BLaER1 treated with 17β-estradiol and CSF1 and Interleukin-3, amounts not matched to agents 10 nM and 100 nM (cell line): ENCODE data around the gene SC5D.

ENCODE experiments used
- H3K27ac ChIP-seq, 11 experiments: shearing (Covaris generic); formaldehyde crosslinking; 2 replicates each; pipeline ENCODE4 v1.8.1; 2022
- H3K27me3 ChIP-seq, 11 experiments: shearing (Covaris generic); formaldehyde crosslinking; 2 replicates each; pipeline ENCODE4 v1.8.1; 2022
- H3K36me3 ChIP-seq, 11 experiments: shearing (Covaris generic); formaldehyde crosslinking; 2 replicates each; pipeline ENCODE4 v1.8.1; 2022
- H3K4me1 ChIP-seq, 10 experiments: shearing (Covaris generic); formaldehyde crosslinking; 2 replicates each; pipeline ENCODE4 v1.8.1; 2022
- H3K4me2 ChIP-seq, 11 experiments: shearing (Covaris generic); formaldehyde crosslinking; 2 replicates each; pipeline ENCODE4 v1.8.1; 2022
- H3K4me3 ChIP-seq, 10 experiments: shearing (Covaris generic); formaldehyde crosslinking; 2 replicates each; pipeline ENCODE4 v1.8.1; 2022
- H3K9ac ChIP-seq, 11 experiments: shearing (Covaris generic); formaldehyde crosslinking; 2 replicates each; pipeline ENCODE4 v1.8.1; 2022
- H3K9me3 ChIP-seq, 11 experiments: shearing (Covaris generic); formaldehyde crosslinking; replicated peaks in 1 of 11; 2 replicates each; pipeline ENCODE4 v1.8.1; 2022
- H4K20me1 ChIP-seq, 11 experiments: shearing (Covaris generic); formaldehyde crosslinking; 2 replicates each; pipeline ENCODE4 v1.8.1; 2022
- Cebpa-rat ChIP-seq, 11 experiments: shearing (Covaris generic); IDR thresholded peaks; 2 replicates each; pipeline ENCODE4 v1.8.1; 2022

The SC5D gene

GRCh38 chr11:121292495-121293287 lies at the start of gene SC5D:
TSS of gene SC5D (plus strand) at chr11:121292771. CDS start at chr11:121303376, 10,605 bp downstream.
- TF ChIP-seq Cebpa-rat (IDR thresholded peaks at IDR 0.05) = no peak

GRCh38 chr11:121244884-121245283 lies 47.7 kb upstream of the SC5D start:
- no peaks in the 10 kb centered on the region for H3K36me3 ChIP-seq

More at GRCh38 chr11:121292495-121293287, at the start of gene SC5D:
- peaks cover 0 to 19% (median 8%) of the 10 kb centered on the region in 11 experiments; a peak in 11 of 22 replicates for H3K36me3 ChIP-seq
- H3K27ac ChIP-seq = peak within 1 kb of the TSS; percentile 62 to 85 (median 79)
- peak within 1 kb of the TSS; percentile 75 to 91 (median 84) for H3K4me3 ChIP-seq
- H3K9me3 ChIP-seq = no peaks in the 10 kb centered on the region; a peak in 1 of 22 replicates
- H3K4me2 ChIP-seq = peak within 1 kb of the TSS; percentile 82 to 95 (median 92)
- H3K27me3 ChIP-seq = no peaks in the 10 kb centered on the region
- peaks cover 0 to 36% (median 14%) of the 10 kb centered on the region in 11 experiments; a peak in 11 of 22 replicates for H4K20me1 ChIP-seq
- peak within 1 kb of the TSS; percentile 83 to 90 (median 86) for H3K9ac ChIP-seq
- peaks cover 10 to 37% (median 22%) of the 10 kb centered on the region in 10 experiments; a peak in 19 of 20 replicates for H3K4me1 ChIP-seq

GRCh38 chr11:121246021-121246768 lies 46.4 kb upstream of the SC5D start:
- Histone ChIP-seq H3K27me3 (no peaks in the 10 kb centered on the region), H3K4me3 (no peak overlapping the region), H3K9ac (no peak overlapping the region), H3K9me3 (no peaks in the 10 kb centered on the region), H3K4me2 (no peak overlapping the region), H3K4me1 (no peaks in the 10 kb centered on the region), H3K27ac (no peak overlapping the region), H3K36me3 (no peaks in the 10 kb centered on the region), H4K20me1 (no peaks in the 10 kb centered on the region)
- no peak for TF ChIP-seq Cebpa-rat (IDR thresholded peaks at IDR 0.05)

More at GRCh38 chr11:121244884-121245283, 47.7 kb upstream of the SC5D start:
- Histone ChIP-seq H3K27me3 (no peaks in the 10 kb centered on the region), H3K27ac (no peak overlapping the region), H3K9ac (no peak overlapping the region), H3K9me3 (no peaks in the 10 kb centered on the region), H3K4me2 (no peak overlapping the region), H3K4me1 (no peaks in the 10 kb centered on the region), H3K4me3 (no peak overlapping the region), H4K20me1 (no peaks in the 10 kb centered on the region)
- no peak for TF ChIP-seq Cebpa-rat (IDR thresholded peaks at IDR 0.05)

- Histone ChIP-seq H3K4me2 (no peak overlapping the region), H3K27me3 (no peaks in the 10 kb centered on the region), H3K4me3 (no peak overlapping the region), H3K4me1 (no peaks in the 10 kb centered on the region), H3K9ac (no peak overlapping the region), H3K36me3 (no peaks in the 10 kb centered on the region), H3K27ac (no peak overlapping the region), H3K9me3 (no peaks in the 10 kb centered on the region), H4K20me1 (no peaks in the 10 kb centered on the region)
- no peak for TF ChIP-seq Cebpa-rat (IDR thresholded peaks at IDR 0.05)
Observed at GRCh38 chr11:121246769-121247035, 45.9 kb upstream of the SC5D start.

- no peak overlapping the region for H3K4me3 ChIP-seq
- H3K36me3 ChIP-seq = no peaks in the 10 kb centered on the region
- H3K4me1 ChIP-seq = no peaks in the 10 kb centered on the region
- no peak overlapping the region for H3K9ac ChIP-seq
- H3K9me3 ChIP-seq = peaks cover 0 to 12% (median 7%) of the 10 kb centered on the region in 11 experiments; a peak in 14 of 22 replicates
- no peak overlapping the region for H3K27ac ChIP-seq
- H3K4me2 ChIP-seq = no peak overlapping the region
- no peaks in the 10 kb centered on the region for H3K27me3 ChIP-seq
- H4K20me1 ChIP-seq = no peaks in the 10 kb centered on the region
- no peak for TF ChIP-seq Cebpa-rat (IDR thresholded peaks at IDR 0.05)
Observed at GRCh38 chr11:121248496-121248895, 44.1 kb upstream of the SC5D start.

GRCh38 chr11:121249039-121249663 lies 43.4 kb upstream of the SC5D start:
- Histone ChIP-seq H3K36me3 (no peaks in the 10 kb centered on the region), H3K27ac (no peak overlapping the region), H3K4me3 (no peak overlapping the region), H3K4me1 (no peaks in the 10 kb centered on the region), H3K9me3 (peaks cover 0 to 18% (median 8%) of the 10 kb centered on the region in 11 experiments; a peak in 14 of 22 replicates), H4K20me1 (no peaks in the 10 kb centered on the region), H3K9ac (no peak overlapping the region), H3K27me3 (no peaks in the 10 kb centered on the region), H3K4me2 (no peak overlapping the region)
- no peak for TF ChIP-seq Cebpa-rat (IDR thresholded peaks at IDR 0.05)

GRCh38 chr11:121250843-121251242 lies 41.7 kb upstream of the SC5D start:
- Histone ChIP-seq H3K4me3 (no peak overlapping the region), H3K27me3 (no peaks in the 10 kb centered on the region), H3K36me3 (no peaks in the 10 kb centered on the region), H3K4me2 (no peak overlapping the region), H3K9ac (no peak overlapping the region), H3K27ac (no peak overlapping the region), H3K4me1 (no peaks in the 10 kb centered on the region), H3K9me3 (peaks cover 0 to 19% (median 8%) of the 10 kb centered on the region in 11 experiments; a peak in 14 of 22 replicates), H4K20me1 (no peaks in the 10 kb centered on the region)
- TF ChIP-seq Cebpa-rat (IDR thresholded peaks at IDR 0.05) = no peak

- H3K4me2 ChIP-seq = no peak overlapping the region
- no peak overlapping the region for H3K9ac ChIP-seq
- no peaks in the 10 kb centered on the region for H4K20me1 ChIP-seq
- no peak overlapping the region for H3K27ac ChIP-seq
- no peaks in the 10 kb centered on the region for H3K4me1 ChIP-seq
- no peak for TF ChIP-seq Cebpa-rat (IDR thresholded peaks at IDR 0.05)
- H3K36me3 ChIP-seq = no peaks in the 10 kb centered on the region
- H3K27me3 ChIP-seq = no peaks in the 10 kb centered on the region
- H3K4me3 ChIP-seq = no peak overlapping the region
- peaks cover 0 to 19% (median 8%) of the 10 kb centered on the region in 11 experiments; a peak in 14 of 22 replicates for H3K9me3 ChIP-seq
Observed at GRCh38 chr11:121253951-121254350, 38.6 kb upstream of the SC5D start.

- Histone ChIP-seq H3K27me3 (no peaks in the 10 kb centered on the region), H4K20me1 (no peaks in the 10 kb centered on the region), H3K4me1 (no peaks in the 10 kb centered on the region), H3K36me3 (no peaks in the 10 kb centered on the region), H3K9me3 (peaks cover 0 to 19% (median 8%) of the 10 kb centered on the region in 11 experiments; a peak in 14 of 22 replicates), H3K4me3 (no peak overlapping the region), H3K9ac (no peak overlapping the region), H3K27ac (no peak overlapping the region), H3K4me2 (no peak overlapping the region)
- TF ChIP-seq Cebpa-rat (IDR thresholded peaks at IDR 0.05) = no peak
Observed at GRCh38 chr11:121254756-121255155, 37.8 kb upstream of the SC5D start.
